Heart left ventricle (tissue), 13 donors: Measurements from ENCODE around the gene PGAM2.

ENCODE experiments used
- CTCF ChIP-seq, 12 donors: fragments of 200-600 bp; sonication (generic) in 4 of 12; IDR thresholded peaks; one replicate each; pipeline versions ENCODE4 v1.5.0 to v1.8.0; 2018 to 2022; ENCODE audit warnings: antibody characterized with exemption in 12 of 12, mild to moderate bottlenecking in 5 of 12
- POLR2A ChIP-seq, 2 donors: fragments of 450-650 bp; IDR thresholded peaks; one replicate each; pipeline ENCODE4 v1.6.1; 2017; ENCODE audit warnings: antibody characterized with exemption in 2 of 2, mild to moderate bottlenecking in 2 of 2, moderate library complexity in 2 of 2
- donor health status: ischemic (EF 13 %, LVEDD 7.1; RV severe dilation, severe dysfunction).
- donor health status: DM: no; HTN: yes; CAD: no.
- donor health status: DM: no; HTN: no; CAD: no.
- donor health status: ischemic (EF 25% LVEDD 6.9; RV normal size, moderate dysfunction).
- donor health status: ischemic (EF 25% LVEDD 5.7; RV mildly dilated, moderate dysfunction).
- donor health status: ischemic (EF 35%, LVEDD 5.7; RV mildly dilated, moderate dysfunction).
- donor health status: nonischemic (EF 11% LVEDD 7.7; RV severe dilation, severe dysfunction).
- donor health status: DM: yes; HTN: yes; CAD: no.
- donor health status: PGD.
- donor health status: ischemic (EF 29% LVEDD 5.4; RV normal size, mild dysfunction).
- donor health status: nonischemic (EF 23%, LVEDD 6.1; RV moderate dilation, normal function).

- TF ChIP-seq POLR2A (IDR thresholded peaks at IDR 0.05) = no peak
- TF ChIP-seq CTCF (IDR thresholded peaks at IDR 0.05) = no peak
Measured at GRCh38 chr7:44060091-44060947, 5.0 kb downstream of the PGAM2 start.
